Activated naive CD4-positive, alpha-beta T cell treated with anti-CD3 and anti-CD28 coated beads for 36 hours (primary cell): ENCODE data around the gene MRPL23. TPM values are rescaled to one million over a fixed set of nuclear protein-coding genes. Genes with fewer than 3 reads are reported as not detected.

Experiments used
- CTCF ChIA-PET: fragments of 350-600 bp; sonication (Branson Sonifier 250); formaldehyde crosslinking; loops from one replicate; lab custom pipeline; 2021; ENCODE audit warnings: antibody characterized with exemption; lab: Charles Lee
- DNase-seq: peaks from one replicate; pipeline ENCODE4 v3.0.0-alpha.2; 2020
- H3K27ac Mint-ChIP-seq: one replicate; pipeline ENCODE4 v1.8.0; 2021; ENCODE audit warnings: mild to moderate bottlenecking, mixed read lengths
- H3K27me3 Mint-ChIP-seq: one replicate; pipeline ENCODE4 v1.8.0; 2021; ENCODE audit warnings: low read depth, mixed read lengths
- H3K36me3 Mint-ChIP-seq: one replicate; pipeline ENCODE4 v1.8.0; 2021; ENCODE audit warnings: low read depth, mixed read lengths
- H3K4me1 Mint-ChIP-seq: one replicate; pipeline ENCODE4 v1.8.0; 2021; ENCODE audit warnings: low read depth, mixed read lengths
- H3K4me3 Mint-ChIP-seq: one replicate; pipeline ENCODE4 v1.8.0; 2021; ENCODE audit warnings: mild to moderate bottlenecking, moderate library complexity, mixed read lengths
- H3K9me3 Mint-ChIP-seq: one replicate; pipeline ENCODE4 v1.8.0; 2021; ENCODE audit warnings: mixed read lengths
- intact Hi-C: fragments of 100-400 bp; cut with micrococcal nuclease; formaldehyde crosslinking; loops from one replicate; pipeline ENCODE4 v1.15.1; 2023
- total RNA-seq, 2 experiments: library from RNA; stranded (reverse); gene quantifications; one replicate each; pipeline ENCODE4 v1.2.3, GENCODE V29; 2021

MRPL23 gene
- total RNA-seq: 100 to 1,000 TPM; 125 to 127 TPM

DNA sequence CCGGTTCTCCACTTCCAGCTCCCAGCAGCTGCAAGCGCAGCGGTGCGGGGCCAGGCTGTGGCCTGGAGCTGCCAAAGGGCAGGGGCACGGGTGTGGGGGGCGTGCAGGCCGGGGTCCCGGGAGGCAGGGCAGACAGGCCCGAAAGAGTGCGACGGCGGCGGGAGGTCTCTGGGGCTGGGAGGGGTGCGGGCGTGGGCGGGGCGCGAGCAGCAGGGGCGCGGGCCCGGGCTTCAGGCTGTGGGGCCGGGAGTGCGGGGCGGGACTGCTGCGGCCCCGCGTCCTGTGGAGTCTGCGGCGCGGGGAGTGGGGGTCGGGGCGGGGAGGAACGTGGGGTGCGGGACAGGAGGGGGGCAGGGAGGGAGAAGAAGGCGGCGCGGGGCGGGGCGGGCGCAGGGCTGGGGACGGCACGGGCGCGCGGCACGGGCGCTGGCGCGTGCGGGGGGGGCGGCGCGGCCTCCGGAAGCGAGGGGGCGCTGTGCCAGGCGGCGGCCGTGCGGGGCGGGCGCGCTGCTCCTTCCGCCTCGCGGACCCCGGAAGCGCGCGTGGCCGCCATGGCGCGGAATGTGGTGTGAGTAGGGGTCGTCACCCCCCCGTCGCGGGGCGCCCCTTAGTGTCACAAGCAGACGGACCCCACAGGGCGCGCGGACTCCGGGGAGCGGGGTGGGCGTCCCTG lies at the start of gene MRPL23:
MRPL23 (plus strand) TSS at position 521 of the 673 bp plus-strand sequence; CDS start at position 552, 31 bp downstream.
- Mint-ChIP-seq H3K9me3 (no peaks in the 10 kb centered on the region), H3K36me3 (no peaks in the 10 kb centered on the region), H3K4me1 (no peaks in the 10 kb centered on the region), H3K4me3 (no peak within 1 kb of the TSS), H3K27me3 (no peaks in the 10 kb centered on the region), H3K27ac (no peak within 1 kb of the TSS)
- CTCF ChIA-PET: interaction anchor here (0.7 to 1.0 kb wide), 2 partner anchors 65 to 100 kb away, joined by 3 read pairs; no protein-coding TSS in a partner anchor
- intact Hi-C loops: no loop called here
- peak; percentile 5 for DNase-seq

GRCh38 chr11:1899090-1899489 lies 48.0 kb upstream of the MRPL23 start:
- intact Hi-C loops: no loop called here
- Mint-ChIP-seq H3K4me1 (no peaks in the 10 kb centered on the region), H3K27me3 (no peaks in the 10 kb centered on the region), H3K36me3 (no peaks in the 10 kb centered on the region), H3K4me3 (no peak overlapping the region), H3K27ac (no peak overlapping the region), H3K9me3 (no peaks in the 10 kb centered on the region)
- no peak for DNase-seq
- CTCF ChIA-PET: interaction anchor here (0.7 kb wide), 1 partner anchor 57 kb away, joined by 3 read pairs; no protein-coding TSS in a partner anchor

DNA sequence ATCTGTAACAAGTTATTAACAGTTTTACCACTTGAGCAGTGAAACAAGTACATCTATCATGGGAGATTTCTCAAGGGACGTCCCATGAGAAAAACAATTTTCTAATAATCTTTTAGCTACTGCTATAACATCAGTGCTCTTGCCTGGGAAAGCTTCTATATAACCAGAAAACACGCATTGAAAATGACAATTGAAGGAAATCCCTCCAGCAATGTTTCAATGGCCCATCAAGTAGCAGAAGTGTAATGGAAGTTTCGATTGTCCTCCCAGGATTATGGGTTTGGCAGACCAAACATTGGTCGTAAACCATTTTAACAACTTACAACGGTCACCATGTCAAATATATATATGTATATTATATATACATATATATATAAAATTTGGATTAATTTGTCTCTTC lies 47.4 kb upstream of the MRPL23 start:
- no peaks in the 10 kb centered on the region for H3K4me1 Mint-ChIP-seq
- intact Hi-C loops: no loop called here
- no peak overlapping the region for H3K27ac Mint-ChIP-seq
- H3K36me3 Mint-ChIP-seq: no peaks in the 10 kb centered on the region
- H3K9me3 Mint-ChIP-seq: no peaks in the 10 kb centered on the region
- no peak for DNase-seq
- CTCF ChIA-PET: no interaction called here
- no peaks in the 10 kb centered on the region for H3K27me3 Mint-ChIP-seq
- no peak overlapping the region for H3K4me3 Mint-ChIP-seq

DNA sequence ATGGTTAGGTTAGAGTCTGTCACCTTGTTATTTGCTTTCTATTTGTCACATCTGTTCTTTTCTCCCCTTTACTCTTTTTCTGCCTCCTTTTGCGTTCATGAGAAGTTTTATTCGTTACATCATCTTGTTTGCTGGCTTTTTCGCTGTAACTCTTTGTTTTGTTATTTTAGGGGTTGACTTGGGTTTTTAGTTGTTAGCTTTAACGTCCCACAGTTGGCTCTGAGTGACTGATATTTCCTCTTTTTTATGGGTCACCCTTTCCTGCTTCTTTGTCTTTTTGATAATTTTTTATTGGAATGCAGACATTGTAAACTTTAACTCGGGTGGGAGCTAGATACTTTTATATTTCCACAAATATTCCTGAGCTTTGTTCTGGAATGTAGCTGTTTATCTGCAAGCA lies 41.0 kb upstream of the MRPL23 start:
- CTCF ChIA-PET: interaction anchor here (0.8 to 1.3 kb wide), 3 partner anchors 95 to 253 kb away, joined by 3 read pairs; no protein-coding TSS in a partner anchor
- Mint-ChIP-seq H3K27ac (no peak overlapping the region), H3K4me3 (no peak overlapping the region), H3K27me3 (no peaks in the 10 kb centered on the region), H3K36me3 (no peaks in the 10 kb centered on the region), H3K4me1 (no peaks in the 10 kb centered on the region), H3K9me3 (no peaks in the 10 kb centered on the region)
- no peak for DNase-seq
- intact Hi-C loops: no loop called here

- H3K27me3 Mint-ChIP-seq: no peaks in the 10 kb centered on the region
- intact Hi-C loops: no loop called here
- no peak for DNase-seq
- H3K27ac Mint-ChIP-seq: no peak overlapping the region
- no peaks in the 10 kb centered on the region for H3K4me1 Mint-ChIP-seq
- no peak overlapping the region for H3K4me3 Mint-ChIP-seq
- CTCF ChIA-PET: interaction anchor here (0.8 to 1.3 kb wide), 3 partner anchors 95 to 254 kb away, joined by 3 read pairs; no protein-coding TSS in a partner anchor
- H3K9me3 Mint-ChIP-seq: no peaks in the 10 kb centered on the region
- no peaks in the 10 kb centered on the region for H3K36me3 Mint-ChIP-seq
Observed at GRCh38 chr11:1906611-1907423, 40.3 kb upstream of the MRPL23 start.

- no peak overlapping the region for H3K4me3 Mint-ChIP-seq
- no peak for DNase-seq
- CTCF ChIA-PET: interaction anchor here (0.7 kb wide), 1 partner anchor 91 kb away, joined by 3 read pairs; no protein-coding TSS in a partner anchor
- H3K4me1 Mint-ChIP-seq: no peaks in the 10 kb centered on the region
- H3K27me3 Mint-ChIP-seq: no peaks in the 10 kb centered on the region
- no peaks in the 10 kb centered on the region for H3K9me3 Mint-ChIP-seq
- H3K27ac Mint-ChIP-seq: no peak overlapping the region
- intact Hi-C loops: no loop called here
- H3K36me3 Mint-ChIP-seq: no peaks in the 10 kb centered on the region
Observed at GRCh38 chr11:1908618-1909017, 38.5 kb upstream of the MRPL23 start.

DNA sequence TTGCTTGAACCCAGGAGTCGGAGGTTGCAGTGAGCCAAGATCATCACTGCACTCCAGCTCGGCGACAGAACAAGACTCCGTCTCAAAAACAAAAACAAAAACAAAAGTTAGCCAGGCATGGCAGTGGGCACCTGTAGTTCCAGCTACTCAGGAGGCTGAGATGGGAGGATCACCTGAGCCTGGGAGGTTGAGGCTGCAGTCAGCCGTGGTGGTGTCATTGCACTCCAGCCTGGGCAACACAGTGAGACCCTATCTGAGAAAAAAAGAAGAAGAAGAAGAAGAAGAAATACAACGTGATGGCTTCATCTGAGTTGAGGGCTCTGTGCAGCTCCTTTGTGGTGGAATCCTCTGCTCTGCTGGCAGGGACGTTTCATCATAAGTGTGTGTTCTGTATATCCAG lies 37.6 kb upstream of the MRPL23 start:
- H3K27me3 Mint-ChIP-seq: no peaks in the 10 kb centered on the region

DNA sequence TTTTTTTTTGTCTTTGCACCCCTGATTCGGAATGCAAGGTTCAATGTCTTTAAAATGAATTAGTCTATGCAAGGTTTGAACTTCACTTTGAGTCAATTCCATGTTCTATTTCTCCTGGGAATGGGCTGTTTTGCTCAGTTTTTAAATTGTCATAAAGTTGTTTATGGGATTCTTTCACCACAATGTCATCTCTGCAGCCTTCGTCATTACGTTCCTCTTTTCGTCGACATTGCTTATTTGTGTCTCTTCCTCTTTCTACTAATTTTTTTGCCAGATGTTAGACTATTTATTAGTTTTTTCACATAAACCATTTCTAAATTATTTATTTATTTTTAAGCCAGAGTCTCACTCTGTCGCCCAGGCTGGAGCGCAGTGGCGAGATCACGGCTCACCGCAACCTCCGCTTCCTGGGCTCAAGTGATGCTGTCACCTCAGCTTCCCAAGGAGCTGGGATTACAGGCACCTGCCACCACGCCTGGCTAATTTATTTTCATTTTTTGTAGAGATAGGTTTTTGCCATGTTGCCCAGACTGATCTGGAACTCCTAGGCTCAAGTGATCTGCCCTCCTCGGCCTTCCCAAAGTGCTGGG lies 34.7 kb upstream of the MRPL23 start:
- DNase-seq: no peak
- peaks cover 3% of the 10 kb centered on the region for H3K9me3 Mint-ChIP-seq
- intact Hi-C loops: no loop called here
- H3K4me3 Mint-ChIP-seq: no peak overlapping the region
- peaks cover 9% of the 10 kb centered on the region for H3K4me1 Mint-ChIP-seq
- H3K27me3 Mint-ChIP-seq: peaks cover 3% of the 10 kb centered on the region
- CTCF ChIA-PET: no interaction called here
- H3K36me3 Mint-ChIP-seq: no peaks in the 10 kb centered on the region
- no peak overlapping the region for H3K27ac Mint-ChIP-seq

More for the DNA sequence above, 37.6 kb upstream of the MRPL23 start:
- Mint-ChIP-seq H3K27ac (no peak overlapping the region), H3K4me3 (no peak overlapping the region), H3K36me3 (no peaks in the 10 kb centered on the region), H3K9me3 (no peaks in the 10 kb centered on the region), H3K4me1 (no peaks in the 10 kb centered on the region)
- CTCF ChIA-PET: no interaction called here
- DNase-seq: no peak
- intact Hi-C loops: no loop called here

DNA sequence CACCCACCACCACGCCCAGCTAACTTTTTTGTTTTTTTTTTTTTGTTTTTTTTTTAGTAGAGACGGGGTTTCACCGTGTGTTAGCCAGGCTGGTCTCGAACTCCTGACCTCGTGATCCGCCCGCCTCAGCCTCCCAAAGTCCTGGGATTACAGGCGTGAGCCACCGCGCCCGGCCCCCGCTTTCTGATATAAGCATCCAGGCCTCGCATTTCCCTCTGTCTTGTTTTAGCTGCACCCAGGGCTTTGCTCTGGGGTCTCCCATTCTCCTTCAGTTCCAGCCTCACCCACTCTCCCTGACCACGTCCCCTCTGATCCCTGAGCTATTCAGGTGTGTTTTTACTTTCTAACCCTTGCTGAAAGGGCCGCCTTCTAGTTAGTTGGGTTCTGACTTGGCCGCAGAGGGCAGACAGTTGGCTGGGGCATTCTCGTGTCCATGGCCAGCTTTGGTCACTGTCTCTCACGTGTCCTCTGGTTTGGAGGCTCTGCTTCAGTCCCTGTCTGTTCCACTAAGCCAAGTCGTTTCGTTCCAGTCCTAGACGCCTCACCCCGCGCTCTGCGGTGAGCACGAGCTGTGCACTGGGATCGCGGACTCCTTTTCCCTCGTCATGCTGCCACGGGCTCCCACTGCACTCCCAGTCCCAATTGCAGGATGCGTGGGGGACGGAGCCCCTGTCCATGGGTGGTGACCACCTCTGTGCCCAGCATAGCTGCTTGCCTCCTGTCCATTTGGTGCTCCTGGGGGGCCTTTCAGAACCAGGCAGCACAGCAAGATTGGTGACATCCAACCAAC lies 33.7 kb upstream of the MRPL23 start:
- Mint-ChIP-seq H3K27me3 (peaks cover 3% of the 10 kb centered on the region), H3K36me3 (no peaks in the 10 kb centered on the region), H3K27ac (no peak overlapping the region), H3K4me3 (no peak overlapping the region), H3K9me3 (peaks cover 3% of the 10 kb centered on the region), H3K4me1 (peaks cover 9% of the 10 kb centered on the region)
- CTCF ChIA-PET: no interaction called here
- DNase-seq: no peak
- intact Hi-C loops: no loop called here

DNA sequence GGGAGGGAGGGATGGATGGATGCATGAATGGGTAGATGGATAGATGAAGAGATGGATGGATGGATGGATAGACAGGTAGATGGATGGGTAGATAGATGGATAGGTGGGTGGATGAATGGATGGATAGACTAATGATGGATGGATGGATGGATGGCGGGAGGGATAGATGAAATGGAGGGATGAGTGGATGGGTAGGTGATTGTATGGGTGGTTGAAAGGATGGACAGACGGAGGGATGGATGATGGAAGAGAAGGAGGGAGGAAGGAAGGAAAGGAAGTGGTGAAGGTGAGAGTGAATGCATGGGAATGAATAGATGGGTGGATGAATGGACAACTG lies 31.4 kb upstream of the MRPL23 start:
- CTCF ChIA-PET: no interaction called here
- H3K27me3 Mint-ChIP-seq: peaks cover 3% of the 10 kb centered on the region
- H3K4me1 Mint-ChIP-seq: peaks cover 9% of the 10 kb centered on the region
- peaks cover 3% of the 10 kb centered on the region for H3K9me3 Mint-ChIP-seq
- no peak overlapping the region for H3K27ac Mint-ChIP-seq
- intact Hi-C loops: loop anchor here (5.0 kb wide), 1 partner anchor 33 kb away; no protein-coding TSS in a partner anchor
- no peaks in the 10 kb centered on the region for H3K36me3 Mint-ChIP-seq
- no peak overlapping the region for H3K4me3 Mint-ChIP-seq
- no peak for DNase-seq

DNA sequence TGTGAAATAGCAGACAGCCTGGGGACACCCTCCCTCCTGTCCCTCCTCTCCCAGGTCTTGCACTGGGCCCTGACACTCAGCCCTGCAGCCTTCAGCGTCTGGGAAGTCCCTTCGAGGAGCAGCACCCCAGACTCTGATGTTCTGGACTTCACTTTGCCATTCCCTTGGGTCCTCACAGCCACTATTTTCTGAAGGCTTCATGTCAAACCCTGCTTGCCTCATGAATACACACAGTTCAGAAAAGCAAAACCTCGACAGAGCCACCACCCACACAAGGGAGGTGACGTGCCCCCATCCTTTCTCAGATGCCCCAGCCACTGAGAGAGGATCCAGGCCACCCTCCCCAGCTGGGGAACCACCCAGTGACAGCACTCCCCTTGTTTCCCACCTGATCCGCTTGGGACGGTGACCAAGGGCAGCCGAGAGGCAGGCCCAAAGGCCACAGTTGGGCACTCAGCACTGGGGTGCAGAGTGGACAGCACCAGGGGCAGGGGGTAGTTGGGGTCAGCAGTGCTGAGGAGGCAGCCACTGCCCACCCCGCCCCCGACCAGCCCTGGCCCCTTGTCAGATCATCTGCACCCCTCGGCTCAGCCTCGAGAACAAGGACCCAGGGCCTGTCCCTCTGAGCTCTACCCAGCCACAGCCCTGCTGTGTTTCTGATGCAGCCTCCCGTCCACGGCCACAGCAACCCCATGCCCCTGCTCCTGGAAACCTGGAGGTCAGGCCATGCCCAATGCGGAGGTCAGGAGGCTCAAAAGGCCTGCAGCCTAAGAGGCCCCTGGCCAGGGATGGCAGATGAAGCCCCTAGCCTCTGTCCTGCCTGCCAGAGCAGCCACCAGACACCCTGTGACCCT lies 30.8 kb upstream of the MRPL23 start:
- no peak overlapping the region for H3K27ac Mint-ChIP-seq
- no peak overlapping the region for H3K4me3 Mint-ChIP-seq
- H3K27me3 Mint-ChIP-seq: peaks cover 3% of the 10 kb centered on the region
- CTCF ChIA-PET: interaction anchor here (1.0 to 1.5 kb wide), 2 partner anchors 32 to 34 kb away, joined by 3 to 5 read pairs; no protein-coding TSS in a partner anchor
- intact Hi-C loops: loop anchor here (5.0 kb wide), 1 partner anchor 34 kb away; no protein-coding TSS in a partner anchor
- H3K36me3 Mint-ChIP-seq: no peaks in the 10 kb centered on the region
- DNase-seq: no peak
- H3K4me1 Mint-ChIP-seq: peaks cover 9% of the 10 kb centered on the region
- peaks cover 3% of the 10 kb centered on the region for H3K9me3 Mint-ChIP-seq
